ENCODE measurements around the gene TPD52L1. TPM values are rescaled to one million over a fixed set of nuclear protein-coding genes. Genes with fewer than 3 reads are reported as not detected.

Gene TPD52L1
- total and polyA plus RNA-seq, 2 of the 13 experiments (the other 11 are each of a cell fraction or from before 2014, with no cell fraction given): 0.49 to 0.53 TPM

DNA sequence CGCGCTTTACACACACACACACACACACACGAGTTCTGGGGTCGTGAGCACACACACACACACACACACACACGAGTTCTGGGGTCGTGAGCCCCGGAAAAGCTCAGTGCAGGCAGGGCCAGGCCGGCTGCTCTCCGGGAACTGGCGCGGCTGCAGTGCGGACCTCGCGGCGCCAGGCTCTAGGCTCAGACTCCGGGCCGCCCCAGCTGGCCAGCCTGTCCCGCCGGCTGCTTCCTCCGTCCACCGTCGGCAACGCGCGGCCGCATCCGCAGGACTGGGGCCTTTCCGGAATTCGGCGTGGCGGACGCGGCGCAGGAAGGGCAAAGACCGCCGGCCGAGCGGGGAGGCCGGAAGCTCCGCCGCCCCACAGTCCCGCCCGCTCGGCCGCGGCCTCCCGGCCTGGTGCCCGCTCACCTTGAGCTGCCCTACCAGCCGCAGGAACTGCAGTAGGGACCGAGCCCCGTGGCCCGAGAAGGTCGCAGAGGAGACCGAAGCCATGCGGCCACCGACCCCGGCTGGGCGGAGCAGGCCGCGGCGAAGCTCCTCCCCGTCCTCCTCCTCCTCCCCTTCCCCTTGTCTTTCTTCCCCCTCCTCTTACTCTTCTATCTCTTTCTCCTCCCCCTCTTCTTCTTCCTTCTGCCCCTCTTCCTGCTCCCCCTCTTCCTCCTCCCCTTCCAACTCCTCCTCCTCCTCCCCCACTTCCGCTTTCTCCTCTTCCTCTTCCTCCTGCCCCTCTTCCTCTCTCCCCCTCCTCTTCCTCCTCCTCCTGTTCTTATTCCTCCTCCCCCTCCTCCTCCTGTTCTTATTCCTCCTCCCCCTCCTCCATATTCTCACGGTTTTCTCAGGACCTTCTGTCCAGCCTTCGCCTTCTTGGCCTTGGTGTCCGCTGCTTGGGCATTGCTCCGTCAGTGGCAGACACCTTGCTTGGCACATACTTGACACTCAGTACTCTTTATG, 148.1 kb downstream of the TPD52L1 start, which contains the start of gene HDDC2 (continued):
- peak; percentile 89; the same call in 1 of the 2 replicates for TF ChIP-seq ARID2 (CRISPR knock-in tag; IDR thresholded peaks at IDR 0.05; ENCODE audit: borderline replicate concordance)
- peak; percentile 88 to 90; a peak in 3 of 4 replicates for TF ChIP-seq KLF16 (CRISPR knock-in tag; IDR thresholded peaks at IDR 0.05)
- peak; percentile 71; the same call in 1 of the 2 replicates for TF ChIP-seq JUN (CRISPR knock-in tag; IDR thresholded peaks at IDR 0.05)
- TF ChIP-seq ZNF34 (CRISPR knock-in tag; IDR thresholded peaks at IDR 0.05; ENCODE audit: borderline replicate concordance): peak; percentile 57; the same call in 1 of the 2 replicates
- peak; percentile 98 for TF ChIP-seq ZNF891 (CRISPR knock-in tag; IDR thresholded peaks at IDR 0.05)
- TF ChIP-seq, protein P1, sequence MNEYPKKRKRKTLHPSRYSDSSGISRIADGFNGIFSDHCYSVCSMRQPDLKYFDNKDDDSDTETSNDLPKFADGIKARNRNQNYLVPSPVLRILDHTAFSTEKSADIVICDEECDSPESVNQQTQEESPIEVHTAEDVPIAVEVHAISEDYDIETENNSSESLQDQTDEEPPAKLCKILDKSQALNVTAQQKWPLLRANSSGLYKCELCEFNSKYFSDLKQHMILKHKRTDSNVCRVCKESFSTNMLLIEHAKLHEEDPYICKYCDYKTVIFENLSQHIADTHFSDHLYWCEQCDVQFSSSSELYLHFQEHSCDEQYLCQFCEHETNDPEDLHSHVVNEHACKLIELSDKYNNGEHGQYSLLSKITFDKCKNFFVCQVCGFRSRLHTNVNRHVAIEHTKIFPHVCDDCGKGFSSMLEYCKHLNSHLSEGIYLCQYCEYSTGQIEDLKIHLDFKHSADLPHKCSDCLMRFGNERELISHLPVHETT (CRISPR knock-in tag; conservative IDR thresholded peaks at IDR 0.05): peak; percentile 90
- peak; percentile 34; the same call in 1 of the 2 replicates for TF ChIP-seq STAT5B (CRISPR knock-in tag; IDR thresholded peaks at IDR 0.05)
- TF ChIP-seq, protein P2, sequence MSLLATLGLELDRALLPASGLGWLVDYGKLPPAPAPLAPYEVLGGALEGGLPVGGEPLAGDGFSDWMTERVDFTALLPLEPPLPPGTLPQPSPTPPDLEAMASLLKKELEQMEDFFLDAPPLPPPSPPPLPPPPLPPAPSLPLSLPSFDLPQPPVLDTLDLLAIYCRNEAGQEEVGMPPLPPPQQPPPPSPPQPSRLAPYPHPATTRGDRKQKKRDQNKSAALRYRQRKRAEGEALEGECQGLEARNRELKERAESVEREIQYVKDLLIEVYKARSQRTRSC (CRISPR knock-in tag; IDR thresholded peaks at IDR 0.05; ENCODE audit: low read depth): peak; percentile 92
- peak; percentile 96; the same call in 1 of the 2 replicates for TF ChIP-seq SRY (CRISPR knock-in tag; IDR thresholded peaks at IDR 0.05)
- TF ChIP-seq, protein P3, sequence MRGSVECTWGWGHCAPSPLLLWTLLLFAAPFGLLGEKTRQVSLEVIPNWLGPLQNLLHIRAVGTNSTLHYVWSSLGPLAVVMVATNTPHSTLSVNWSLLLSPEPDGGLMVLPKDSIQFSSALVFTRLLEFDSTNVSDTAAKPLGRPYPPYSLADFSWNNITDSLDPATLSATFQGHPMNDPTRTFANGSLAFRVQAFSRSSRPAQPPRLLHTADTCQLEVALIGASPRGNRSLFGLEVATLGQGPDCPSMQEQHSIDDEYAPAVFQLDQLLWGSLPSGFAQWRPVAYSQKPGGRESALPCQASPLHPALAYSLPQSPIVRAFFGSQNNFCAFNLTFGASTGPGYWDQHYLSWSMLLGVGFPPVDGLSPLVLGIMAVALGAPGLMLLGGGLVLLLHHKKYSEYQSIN (CRISPR knock-in tag; IDR thresholded peaks at IDR 0.05; ENCODE audit: borderline replicate concordance): no peak
- TF ChIP-seq CENPT (CRISPR knock-in tag; IDR thresholded peaks at IDR 0.05; ENCODE audit: low read depth): peak; percentile 83
- TF ChIP-seq KLF15 (CRISPR knock-in tag; IDR thresholded peaks at IDR 0.05; ENCODE audit: borderline replicate concordance): peak; percentile 58; the same call in 1 of the 2 replicates
- TF ChIP-seq, protein P4, sequence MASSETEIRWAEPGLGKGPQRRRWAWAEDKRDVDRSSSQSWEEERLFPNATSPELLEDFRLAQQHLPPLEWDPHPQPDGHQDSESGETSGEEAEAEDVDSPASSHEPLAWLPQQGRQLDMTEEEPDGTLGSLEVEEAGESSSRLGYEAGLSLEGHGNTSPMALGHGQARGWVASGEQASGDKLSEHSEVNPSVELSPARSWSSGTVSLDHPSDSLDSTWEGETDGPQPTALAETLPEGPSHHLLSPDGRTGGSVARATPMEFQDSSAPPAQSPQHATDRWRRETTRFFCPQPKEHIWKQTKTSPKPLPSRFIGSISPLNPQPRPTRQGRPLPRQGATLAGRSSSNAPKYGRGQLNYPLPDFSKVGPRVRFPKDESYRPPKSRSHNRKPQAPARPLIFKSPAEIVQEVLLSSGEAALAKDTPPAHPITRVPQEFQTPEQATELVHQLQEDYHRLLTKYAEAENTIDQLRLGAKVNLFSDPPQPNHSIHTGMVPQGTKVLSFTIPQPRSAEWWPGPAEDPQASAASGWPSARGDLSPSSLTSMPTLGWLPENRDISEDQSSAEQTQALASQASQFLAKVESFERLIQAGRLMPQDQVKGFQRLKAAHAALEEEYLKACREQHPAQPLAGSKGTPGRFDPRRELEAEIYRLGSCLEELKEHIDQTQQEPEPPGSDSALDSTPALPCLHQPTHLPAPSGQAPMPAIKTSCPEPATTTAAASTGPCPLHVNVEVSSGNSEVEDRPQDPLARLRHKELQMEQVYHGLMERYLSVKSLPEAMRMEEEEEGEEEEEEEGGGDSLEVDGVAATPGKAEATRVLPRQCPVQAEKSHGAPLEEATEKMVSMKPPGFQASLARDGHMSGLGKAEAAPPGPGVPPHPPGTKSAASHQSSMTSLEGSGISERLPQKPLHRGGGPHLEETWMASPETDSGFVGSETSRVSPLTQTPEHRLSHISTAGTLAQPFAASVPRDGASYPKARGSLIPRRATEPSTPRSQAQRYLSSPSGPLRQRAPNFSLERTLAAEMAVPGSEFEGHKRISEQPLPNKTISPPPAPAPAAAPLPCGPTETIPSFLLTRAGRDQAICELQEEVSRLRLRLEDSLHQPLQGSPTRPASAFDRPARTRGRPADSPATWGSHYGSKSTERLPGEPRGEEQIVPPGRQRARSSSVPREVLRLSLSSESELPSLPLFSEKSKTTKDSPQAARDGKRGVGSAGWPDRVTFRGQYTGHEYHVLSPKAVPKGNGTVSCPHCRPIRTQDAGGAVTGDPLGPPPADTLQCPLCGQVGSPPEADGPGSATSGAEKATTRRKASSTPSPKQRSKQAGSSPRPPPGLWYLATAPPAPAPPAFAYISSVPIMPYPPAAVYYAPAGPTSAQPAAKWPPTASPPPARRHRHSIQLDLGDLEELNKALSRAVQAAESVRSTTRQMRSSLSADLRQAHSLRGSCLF (CRISPR knock-in tag; IDR thresholded peaks at IDR 0.05; ENCODE audit: borderline replicate concordance): no peak
- TF ChIP-seq ISL2 (CRISPR knock-in tag; IDR thresholded peaks at IDR 0.05): peak; percentile 60; the same call in 1 of the 2 replicates
- peak; percentile 99 for TF ChIP-seq HNRNPLL (IDR thresholded peaks at IDR 0.05; ENCODE audit: low read depth, low read length, poor library complexity, severe bottlenecking)
